RWPE2 (cell line): ENCODE measurements around the gene CLK2.
"Not testable (repeated sequence)": the region's sequence is repeated elsewhere in the genome, so short reads cannot be mapped to it uniquely, and the experiment has no call there.

Experiments used
- ATAC-seq: fragments of 200-7000 bp; cut with Tn5 transposase; 3 replicates; pipeline ENCODE4 v1.9.1; 2021; ENCODE audit warnings: low read depth
- DNase-seq: peaks from one replicate; pipeline ENCODE4 v3.0.0-alpha.2; 2020; ENCODE audit warnings: low spot score
- H3K27ac ChIP-seq: fragments of 450-650 bp; 2 replicates; pipeline ENCODE4 v1.5.1; 2017; ENCODE audit warnings: mild to moderate bottlenecking; ENCODE audit not compliant: poor library complexity, severe bottlenecking
- H3K27me3 ChIP-seq: fragments of 250-450 bp; sonication (Bioruptor Pico); 2 replicates; pipeline ENCODE4 v1.5.1; 2021; ENCODE audit warnings: mild to moderate bottlenecking, moderate library complexity; ENCODE audit not compliant: insufficient read depth, poor library complexity, severe bottlenecking
- H3K36me3 ChIP-seq: fragments of 250-450 bp; sonication (Bioruptor Pico); 2 replicates; pipeline ENCODE4 v1.5.1; 2020; ENCODE audit warnings: low read depth, mild to moderate bottlenecking, moderate library complexity
- H3K4me1 ChIP-seq: fragments of 250-450 bp; sonication (Bioruptor Pico); 2 replicates; pipeline ENCODE4 v1.5.1; 2021; ENCODE audit warnings: mild to moderate bottlenecking, moderate library complexity; ENCODE audit not compliant: insufficient read depth, poor library complexity, severe bottlenecking
- H3K4me3 ChIP-seq: fragments of 250-450 bp; sonication (Bioruptor Pico); 2 replicates; pipeline ENCODE4 v1.5.1; 2021; ENCODE audit warnings: mild to moderate bottlenecking, moderate library complexity; ENCODE audit not compliant: severe bottlenecking
- H3K9me3 ChIP-seq: fragments of 250-450 bp; sonication (Bioruptor Pico); 2 replicates; pipeline ENCODE4 v1.5.1; 2021; ENCODE audit warnings: mild to moderate bottlenecking, moderate library complexity; ENCODE audit not compliant: severe bottlenecking
- CTCF ChIP-seq: fragments of 450-650 bp; IDR thresholded peaks from one replicate; pipeline ENCODE4 v1.5.1; 2017; ENCODE audit warnings: mild to moderate bottlenecking, moderate library complexity; ENCODE audit not compliant: poor library complexity, severe bottlenecking

Gene CLK2

DNA sequence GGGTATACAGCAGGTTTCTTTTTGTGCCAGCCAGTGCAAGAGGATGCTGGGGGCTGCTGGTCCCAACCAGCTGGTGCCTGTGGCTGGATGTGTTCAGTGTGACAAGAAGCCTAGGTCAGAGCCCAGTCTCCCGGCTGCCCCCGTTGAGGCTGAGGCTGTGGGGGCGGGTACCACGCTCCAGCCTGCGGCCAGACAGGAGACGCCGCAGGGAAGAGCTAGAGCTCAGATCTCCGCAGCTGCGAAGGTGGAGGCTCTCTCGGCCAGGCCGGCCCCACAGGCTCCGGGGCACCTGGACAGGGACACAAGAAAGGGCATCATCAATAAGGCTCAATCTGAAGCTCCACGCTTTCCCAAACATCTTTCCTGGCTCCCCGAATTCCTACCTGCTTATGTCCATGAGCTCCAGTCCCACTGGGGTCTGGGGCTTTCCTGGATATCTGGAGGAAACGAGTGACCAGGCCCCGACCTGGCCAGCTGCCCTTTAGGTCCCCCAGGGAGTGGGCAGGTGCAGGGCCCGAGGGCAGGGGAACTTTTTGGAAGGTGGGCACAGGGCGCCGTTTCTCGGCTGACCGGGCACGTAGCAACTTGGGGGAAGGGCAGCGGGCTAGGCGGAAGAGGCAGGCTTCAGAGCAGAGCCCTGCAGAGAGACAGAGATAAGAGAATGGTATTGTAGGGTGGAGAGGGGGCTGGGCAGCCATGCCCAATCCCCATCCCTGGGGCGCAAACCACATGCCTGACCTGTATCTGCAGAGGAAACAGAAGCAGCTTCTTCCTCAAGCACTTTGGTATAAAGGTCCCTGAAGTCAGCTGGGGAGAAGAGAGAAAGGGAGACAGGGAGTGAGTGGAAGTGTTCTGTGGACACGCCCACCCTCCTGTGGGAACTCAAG is 25.4 kb downstream of the CLK2 start:
- ATAC-seq (no peak), DNase-seq (no peak)
- H3K27me3 ChIP-seq, result no peaks in the 10 kb centered on the region
- no peak overlapping the region for H3K4me3 ChIP-seq
- no peak overlapping the region for H3K27ac ChIP-seq
- H3K36me3 ChIP-seq, result peaks cover 31% of the 10 kb centered on the region
- TF ChIP-seq CTCF, result no peak
- no peaks in the 10 kb centered on the region for H3K4me1 ChIP-seq
- no peaks in the 10 kb centered on the region for H3K9me3 ChIP-seq

GRCh38 chr1:155246796-155247195 is 26.5 kb downstream of the CLK2 start:
- not testable (repeated sequence) for H3K27me3 ChIP-seq, H3K9me3 ChIP-seq, H3K27ac ChIP-seq, H3K4me3 ChIP-seq, ATAC-seq, H3K4me1 ChIP-seq, DNase-seq
- H3K36me3 ChIP-seq, result peaks cover 30% of the 10 kb centered on the region

DNA sequence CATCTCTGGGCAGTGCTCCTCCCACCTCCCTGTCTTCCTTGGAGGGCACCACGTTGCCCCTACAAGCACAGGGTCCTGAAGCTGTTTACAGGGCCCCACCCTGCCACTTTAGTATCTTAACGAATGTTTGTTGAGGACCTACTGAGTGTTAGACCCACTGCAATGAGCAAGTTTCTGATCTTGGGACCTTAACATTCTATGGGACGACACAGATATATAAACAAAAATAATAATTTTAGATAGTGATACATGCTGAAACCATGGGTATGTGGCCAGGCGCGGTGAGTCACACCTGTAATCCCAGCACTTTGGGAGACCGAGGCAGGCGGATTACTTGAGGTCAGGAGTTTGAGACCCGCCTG is 28.2 kb downstream of the CLK2 start:
- H3K36me3 ChIP-seq, result peaks cover 23% of the 10 kb centered on the region
- peaks cover 5% of the 10 kb centered on the region for H3K4me1 ChIP-seq
- DNase-seq, result no peak
- no peak for TF ChIP-seq CTCF
- H3K9me3 ChIP-seq, result no peaks in the 10 kb centered on the region
- H3K27ac ChIP-seq, result peak overlapping the region; percentile 66
- H3K27me3 ChIP-seq, result no peaks in the 10 kb centered on the region
- H3K4me3 ChIP-seq, result peak overlapping the region; percentile 48
- no peak for ATAC-seq

DNA sequence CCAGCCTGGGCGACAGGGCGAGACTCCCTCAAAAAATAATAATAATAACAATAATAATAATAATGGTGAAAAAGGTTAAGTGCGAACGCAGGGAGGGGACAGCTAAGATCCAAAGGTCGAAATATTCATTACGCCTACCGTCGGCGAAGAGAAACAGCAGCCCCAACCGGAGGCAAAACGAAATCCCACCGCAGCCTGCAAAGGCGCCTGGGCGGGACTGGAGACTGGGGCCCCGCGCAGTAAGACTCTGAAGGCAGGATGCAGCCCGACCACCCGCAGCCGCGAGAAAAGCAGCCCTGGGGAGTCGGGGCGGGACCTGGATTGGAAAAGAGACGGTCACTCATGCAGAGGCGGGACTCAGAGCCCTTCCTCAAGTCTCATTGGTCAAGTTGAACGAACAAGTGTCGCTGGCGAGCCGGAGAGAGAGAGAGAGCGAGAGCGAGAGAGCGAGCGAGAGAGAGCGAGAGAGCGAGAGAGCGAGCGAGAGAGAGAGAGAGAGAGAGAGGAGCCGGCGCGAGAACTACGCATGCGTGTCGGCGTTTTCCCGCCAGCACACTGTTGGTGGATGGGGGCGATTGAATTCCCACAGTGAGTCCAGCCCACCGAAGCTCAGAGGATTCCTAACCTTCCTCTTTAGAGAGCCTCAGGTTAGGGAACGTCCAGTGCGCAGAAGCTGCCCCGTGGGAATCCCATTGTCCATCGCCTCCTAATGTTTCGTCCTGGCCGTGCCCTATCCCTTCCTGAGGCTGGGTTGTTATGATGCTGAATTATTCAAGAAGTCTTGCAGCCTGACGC is 28.7 kb downstream of the CLK2 start:
- Histone ChIP-seq H3K9me3 (no peaks in the 10 kb centered on the region), H3K4me3 (peak overlapping the region; percentile 48), H3K27me3 (no peaks in the 10 kb centered on the region), H3K4me1 (peaks cover 5% of the 10 kb centered on the region), H3K27ac (peak overlapping the region; percentile 66), H3K36me3 (peaks cover 20% of the 10 kb centered on the region)
- peak; percentile 9 for TF ChIP-seq CTCF
- DNase-seq (peak; percentile 97), ATAC-seq (peak; percentile 93)

GRCh38 chr1:155242805-155243358 is 30.4 kb downstream of the CLK2 start:
- no peaks in the 10 kb centered on the region for H3K27me3 ChIP-seq
- H3K27ac ChIP-seq, result peak overlapping the region; percentile 66
- no peak overlapping the region for H3K4me3 ChIP-seq
- DNase-seq (no peak), ATAC-seq (no peak)
- H3K36me3 ChIP-seq, result peaks cover 6% of the 10 kb centered on the region; the same call in 1 of the 2 replicates
- TF ChIP-seq CTCF, result no peak
- no peaks in the 10 kb centered on the region for H3K9me3 ChIP-seq
- H3K4me1 ChIP-seq, result peaks cover 5% of the 10 kb centered on the region
